Kidney (tissue), 14 donors: ENCODE measurements around the gene SYNDIG1. TPM values are rescaled to one million over a fixed set of nuclear protein-coding genes. Genes with fewer than 3 reads are reported as not detected.

Source experiments
- DNase-seq, 5 donors: peaks; one replicate each; pipeline ENCODE4 v3.0.0-alpha.2; 2013 to 2020
- FAIRE-seq: peaks from 2 replicates; lab custom pipeline; 2012; peaks lifted over from hg19 to GRCh38; lab: Jason Lieb, UNC
- H3K27ac ChIP-seq, 2 donors: one replicate each; pipeline ENCODE4 v1.7.0; 2013; ENCODE audit warnings: low read depth in 2 of 2, low read length in 2 of 2, inconsistent platforms in 1 of 2
- H3K27me3 ChIP-seq: one replicate; pipeline ENCODE4 v1.7.1; 2013; ENCODE audit warnings: low read length, inconsistent platforms; ENCODE audit not compliant: control insufficient read depth, insufficient read depth
- H3K36me3 ChIP-seq, 3 donors: one replicate each; pipeline versions ENCODE4 v1.7.0 to v1.7.1; 2013; ENCODE audit warnings: low read length in 3 of 3, control low read depth in 1 of 3, inconsistent platforms in 1 of 3; ENCODE audit not compliant: insufficient read depth in 3 of 3, control insufficient read depth in 2 of 3
- H3K4me1 ChIP-seq, 3 donors: one replicate each; pipeline versions ENCODE4 v1.7.0 to v1.7.1; 2013; ENCODE audit warnings: low read length in 3 of 3, inconsistent platforms in 1 of 3, low read depth in 1 of 3; ENCODE audit not compliant: control insufficient read depth in 2 of 3, insufficient read depth in 2 of 3
- H3K4me3 ChIP-seq, 3 donors: one replicate each; pipeline versions ENCODE4 v1.7.0 to v1.8.1; 2013; ENCODE audit warnings: low read length in 3 of 3, control low read depth in 1 of 3, inconsistent platforms in 1 of 3
- H3K9ac ChIP-seq, 3 donors: one replicate each; pipeline versions ENCODE4 v1.7.0 to v1.7.1; 2013; ENCODE audit warnings: low read length in 3 of 3, control low read depth in 1 of 3, inconsistent platforms in 1 of 3
- H3K9me3 ChIP-seq, 3 donors: one replicate each; pipeline versions ENCODE4 v1.7.0 to v1.7.1; 2013; ENCODE audit warnings: low read length in 3 of 3, control low read depth in 1 of 3, inconsistent platforms in 1 of 3; ENCODE audit not compliant: control insufficient read depth in 2 of 3, insufficient read depth in 1 of 3
- intact Hi-C: fragments of 100-400 bp; cut with DNase I; formaldehyde crosslinking; loops from one replicate; pipeline ENCODE4 v1.11.1; 2022
- polyA plus RNA-seq: library from polyadenylated mRNA; stranded (reverse); fragments of 350-450 nt; fragmentation: Illumina TruSeq; extraction: RNeasy Lipid Tissue Mini Kit (QIAGEN cat#74804); gene quantifications from one replicate; pipeline ENCODE4 v1.2.3, GENCODE V29; 2014; ENCODE audit warnings: low read depth, low replicate concordance; ENCODE audit not compliant: insufficient read depth
- total RNA-seq: library from RNA; stranded (reverse); fragmentation: NEBNext Ultra II Directional; extraction: Animal tissue kit (Norgen Biotek cat#: 25700); gene quantifications from one replicate; pipeline ENCODE4 v1.2.1, GENCODE V29; 2021
- TF ChIP-seq, protein P1 (sequence below): IDR thresholded peaks from 3 replicates; pipeline ENCODE4 v1.5.1; 2012; ENCODE audit warnings: mild to moderate bottlenecking, moderate library complexity, borderline replicate concordance; ENCODE audit not compliant: insufficient read depth; ENCODE audit errors: extremely low read depth
- donor health status: control.
- donor health status: control.
- donor health status: control.
- donor health status: control.
- donor health status: control.
- donor health status: DM: yes; HTN: yes; CAD: no.
- donor health status: Normal renal cell carcinoma (clear cell type).

SYNDIG1 gene
- total and polyA plus RNA-seq, 2 donors from 2014 or later: 5.4 to 8.2 TPM

DNA sequence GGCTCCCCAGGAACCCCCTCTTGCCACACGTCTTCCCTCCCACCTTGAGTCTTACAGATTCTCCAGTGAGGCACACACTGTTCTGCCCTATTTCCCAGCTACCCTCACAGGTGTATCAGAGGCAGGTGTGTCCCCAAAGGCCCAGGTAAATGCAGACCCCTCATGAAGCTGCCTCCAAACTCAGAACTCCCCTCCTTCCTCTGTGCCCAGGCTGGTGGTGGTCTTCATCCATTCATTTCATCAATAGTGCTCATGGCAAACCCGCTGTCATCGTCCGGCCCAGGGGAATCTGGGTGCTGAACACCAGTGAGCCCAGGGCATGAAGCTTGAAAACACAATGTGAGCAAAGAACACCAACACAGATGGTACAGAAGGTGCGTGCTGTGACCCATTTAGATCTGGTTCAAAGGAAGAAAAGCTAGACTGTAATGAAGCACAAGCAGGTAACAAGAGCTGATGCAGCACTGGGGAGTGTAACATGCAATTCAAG, 213.1 kb downstream of the SYNDIG1 start:
- FAIRE-seq: no peak
- H3K27ac ChIP-seq: no peak overlapping the region
- H3K9ac ChIP-seq: no peak overlapping the region
- TF ChIP-seq, protein P1, sequence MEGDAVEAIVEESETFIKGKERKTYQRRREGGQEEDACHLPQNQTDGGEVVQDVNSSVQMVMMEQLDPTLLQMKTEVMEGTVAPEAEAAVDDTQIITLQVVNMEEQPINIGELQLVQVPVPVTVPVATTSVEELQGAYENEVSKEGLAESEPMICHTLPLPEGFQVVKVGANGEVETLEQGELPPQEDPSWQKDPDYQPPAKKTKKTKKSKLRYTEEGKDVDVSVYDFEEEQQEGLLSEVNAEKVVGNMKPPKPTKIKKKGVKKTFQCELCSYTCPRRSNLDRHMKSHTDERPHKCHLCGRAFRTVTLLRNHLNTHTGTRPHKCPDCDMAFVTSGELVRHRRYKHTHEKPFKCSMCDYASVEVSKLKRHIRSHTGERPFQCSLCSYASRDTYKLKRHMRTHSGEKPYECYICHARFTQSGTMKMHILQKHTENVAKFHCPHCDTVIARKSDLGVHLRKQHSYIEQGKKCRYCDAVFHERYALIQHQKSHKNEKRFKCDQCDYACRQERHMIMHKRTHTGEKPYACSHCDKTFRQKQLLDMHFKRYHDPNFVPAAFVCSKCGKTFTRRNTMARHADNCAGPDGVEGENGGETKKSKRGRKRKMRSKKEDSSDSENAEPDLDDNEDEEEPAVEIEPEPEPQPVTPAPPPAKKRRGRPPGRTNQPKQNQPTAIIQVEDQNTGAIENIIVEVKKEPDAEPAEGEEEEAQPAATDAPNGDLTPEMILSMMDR: no peak
- H3K4me1 ChIP-seq: no peaks in the 10 kb centered on the region
- intact Hi-C loops: no loop called here
- peak in 2 of 5 donors; percentile 11 to 29 for DNase-seq
- H3K9me3 ChIP-seq: peaks cover 0 to 1% (median 0%) of the 10 kb centered on the region in 3 donors
- H3K27me3 ChIP-seq: no peaks in the 10 kb centered on the region
- H3K36me3 ChIP-seq: no peaks in the 10 kb centered on the region
- H3K4me3 ChIP-seq: no peak overlapping the region

DNA sequence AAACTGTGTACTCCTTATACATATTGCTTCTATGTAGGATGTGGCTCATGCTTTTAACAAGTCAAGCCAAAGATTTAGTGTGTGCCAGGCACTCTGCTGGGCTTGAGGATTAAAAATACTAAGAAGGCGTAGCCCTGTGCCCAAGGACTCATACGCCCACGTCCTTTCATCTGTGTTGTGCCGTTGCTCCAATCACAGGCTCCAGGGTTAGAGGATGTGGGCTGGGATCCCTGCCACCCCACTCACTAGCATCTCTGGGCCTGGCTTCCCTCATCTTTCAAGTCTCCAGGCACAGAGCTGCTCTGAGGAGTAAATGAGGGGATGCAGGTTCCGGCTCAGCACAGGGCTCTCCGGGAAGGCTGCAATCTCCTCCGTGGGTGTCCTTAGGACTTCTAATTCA, 214.2 kb downstream of the SYNDIG1 start:
- H3K27me3 ChIP-seq: no peaks in the 10 kb centered on the region
- no peak overlapping the region for H3K9ac ChIP-seq
- FAIRE-seq (no peak), DNase-seq (peak in 2 of 5 donors; percentile 10 to 20)
- no peak overlapping the region for H3K4me3 ChIP-seq
- H3K36me3 ChIP-seq: no peaks in the 10 kb centered on the region
- intact Hi-C loops: no loop called here
- no peak overlapping the region for H3K27ac ChIP-seq
- no peaks in the 10 kb centered on the region for H3K4me1 ChIP-seq
- TF ChIP-seq, protein P1: no peak
- peaks cover 0 to 5% (median 2%) of the 10 kb centered on the region in 3 donors for H3K9me3 ChIP-seq

DNA sequence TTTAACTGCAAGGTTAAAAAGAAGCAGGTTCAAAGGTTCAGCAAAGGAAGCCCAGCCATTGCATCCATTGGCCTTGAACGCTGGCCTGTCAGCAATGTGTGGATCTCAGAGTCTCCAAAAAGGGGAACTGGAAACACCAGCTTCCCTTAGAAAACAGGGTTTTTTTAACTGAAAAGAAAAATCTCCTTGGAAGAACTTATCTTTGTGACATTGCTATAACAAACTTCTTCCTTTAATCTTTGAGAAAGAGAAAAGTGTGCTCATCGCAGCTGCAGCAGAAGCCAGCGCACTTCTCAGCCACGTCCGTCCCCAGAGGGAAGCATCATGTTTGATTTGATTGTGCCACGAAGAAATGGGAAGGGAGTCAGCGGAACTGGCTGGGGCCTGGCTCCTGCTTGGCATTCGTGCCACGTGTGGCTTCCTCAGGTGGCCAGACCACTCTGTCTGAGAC, 215.0 kb downstream of the SYNDIG1 start:
- Histone ChIP-seq H3K27ac (no peak overlapping the region), H3K4me1 (no peaks in the 10 kb centered on the region), H3K9me3 (peaks cover 0 to 5% (median 2%) of the 10 kb centered on the region in 3 donors), H3K36me3 (no peaks in the 10 kb centered on the region), H3K27me3 (no peaks in the 10 kb centered on the region), H3K9ac (no peak overlapping the region), H3K4me3 (no peak overlapping the region)
- TF ChIP-seq, protein P1: no peak
- intact Hi-C loops: no loop called here
- DNase-seq: peak in 2 of 5 donors; percentile 14 to 37
- no peak for FAIRE-seq
